Amniotic stem cell (primary cell): ENCODE data around the gene KAT6B.

Experiments
- DNase-seq: peaks from one replicate; lab custom pipeline; 2025; lab: John Stamatoyannopoulos, UW

Gene KAT6B

DNA sequence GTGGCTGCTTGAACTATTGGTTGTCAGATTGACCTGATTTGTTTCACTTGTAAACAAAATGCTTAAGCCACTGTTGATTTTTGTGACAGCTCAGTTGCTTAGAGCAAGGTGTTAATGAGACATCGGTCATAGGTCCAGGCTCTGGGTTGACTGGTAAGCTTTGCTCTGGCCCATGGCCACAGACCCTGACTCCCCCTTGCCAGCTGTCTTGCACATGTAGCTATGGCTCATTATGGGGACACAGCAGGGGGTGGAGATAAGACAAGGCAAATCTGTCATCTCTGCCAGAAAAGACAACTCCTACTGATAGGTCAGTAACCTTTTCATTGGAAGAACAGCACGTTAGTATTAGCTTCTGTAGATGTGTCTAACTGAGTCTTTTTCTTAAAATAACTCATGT, 95.3 kb downstream of the KAT6B start:
- DNase-seq = no peak

DNA sequence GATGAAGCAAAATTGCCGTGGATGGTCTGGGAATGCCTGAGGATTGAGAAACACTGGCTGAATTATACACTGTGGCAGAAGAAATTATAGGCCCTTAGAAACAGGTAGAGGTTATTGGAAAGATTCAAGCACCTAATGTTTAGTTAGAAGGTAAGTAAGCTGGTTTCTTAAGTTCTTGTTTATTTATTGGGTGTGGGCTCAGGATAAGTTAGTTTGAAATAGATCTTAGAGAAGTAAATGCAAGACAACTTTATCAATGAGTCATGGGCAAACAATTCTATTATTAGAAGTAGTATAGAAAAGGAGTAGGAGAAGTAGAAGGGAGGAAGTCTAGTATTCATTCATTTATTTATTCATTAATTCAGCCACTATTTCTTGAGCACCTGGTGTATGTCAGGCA, 96.5 kb downstream of the KAT6B start:
- no peak for DNase-seq

DNA sequence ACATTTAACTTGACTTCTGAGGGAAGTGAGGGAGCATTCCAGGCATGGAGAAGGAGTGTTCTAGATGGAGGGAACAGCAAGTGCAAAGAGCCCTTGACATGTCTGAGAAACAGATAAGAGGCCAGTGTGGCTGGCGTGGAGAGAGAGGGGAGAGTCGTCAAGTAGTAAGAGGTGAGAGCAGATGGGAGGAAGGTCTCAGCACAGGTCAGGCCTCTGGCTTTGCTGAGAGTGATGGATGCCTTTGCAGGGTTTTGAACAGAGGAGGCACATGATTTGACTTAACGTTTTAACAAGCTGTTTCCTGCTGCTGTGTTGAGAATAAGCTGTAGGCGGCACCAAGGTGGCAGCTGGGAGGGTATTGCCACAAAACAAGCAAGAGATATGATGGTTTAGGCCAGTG, 97.2 kb downstream of the KAT6B start:
- DNase-seq = no peak

DNA sequence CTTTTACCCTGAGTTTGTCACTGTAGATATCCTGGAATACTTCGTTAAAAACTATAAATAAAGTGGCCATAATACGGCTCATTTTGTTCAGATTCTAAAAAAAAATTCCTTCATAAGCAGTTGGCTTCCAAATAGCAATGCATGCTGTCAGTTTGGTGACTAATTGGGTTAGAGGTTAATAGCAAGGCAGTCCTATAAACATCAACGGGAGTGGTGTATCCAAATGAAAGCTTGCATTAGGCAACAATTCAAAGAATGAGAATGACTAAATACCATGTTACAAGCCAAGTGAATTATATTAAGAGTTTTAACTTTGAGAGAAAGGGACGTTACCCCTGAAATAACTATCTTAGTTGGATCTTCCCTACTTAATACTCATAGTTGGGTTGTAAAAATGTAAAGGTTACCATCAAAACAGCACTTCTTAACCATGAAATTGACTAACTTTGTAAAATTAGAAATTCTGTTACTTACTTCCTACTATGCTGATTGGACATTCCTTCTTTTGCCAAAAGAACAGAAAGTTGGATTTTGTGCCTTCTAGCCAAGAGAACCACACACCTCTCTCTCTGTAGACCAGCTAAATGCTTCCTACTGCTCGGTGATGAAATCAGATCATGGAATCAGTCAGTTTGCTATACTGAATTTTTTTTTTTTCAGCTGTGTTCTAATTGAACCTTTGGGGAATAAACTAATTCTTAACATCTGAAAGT, 98.0 kb downstream of the KAT6B start:
- peak; percentile 64 for DNase-seq

DNA sequence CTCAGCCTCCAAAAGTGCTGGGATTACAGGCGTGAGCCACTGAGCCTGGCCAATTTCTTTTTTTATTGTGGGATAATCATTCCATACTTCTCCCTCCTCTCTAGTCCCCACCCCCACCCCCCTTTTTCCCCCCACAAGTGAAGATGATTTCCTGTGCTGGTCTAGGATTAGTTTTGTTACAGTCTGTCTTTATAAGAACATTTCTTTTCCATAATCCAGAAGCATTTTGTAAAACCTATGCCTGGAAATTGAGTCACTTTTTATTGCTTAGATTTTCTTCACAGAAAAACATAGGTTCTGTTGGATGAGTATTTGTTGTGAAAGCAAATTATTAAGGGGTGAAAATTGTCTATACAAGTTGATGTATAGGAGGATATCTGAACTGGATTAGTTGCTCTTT, 98.9 kb downstream of the KAT6B start:
- DNase-seq = no peak

DNA sequence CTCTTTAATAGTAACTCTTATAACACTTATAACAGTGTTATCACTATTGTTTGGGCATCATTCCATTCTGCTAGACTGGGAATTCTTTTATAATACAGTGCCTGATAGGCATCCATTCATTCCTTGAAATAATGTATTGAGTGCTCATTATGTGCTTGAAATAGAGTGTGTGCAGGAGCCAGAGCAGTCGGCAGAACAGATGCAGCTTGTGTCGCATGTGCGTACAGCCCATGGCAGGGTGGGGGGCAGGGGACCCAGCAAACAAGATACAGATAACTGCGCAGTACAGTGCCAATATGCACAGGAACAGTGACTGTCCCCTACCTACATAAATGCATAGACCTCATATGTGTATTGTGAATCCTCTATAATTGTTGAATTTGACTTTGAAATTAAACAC, 99.3 kb downstream of the KAT6B start:
- no peak for DNase-seq

DNA sequence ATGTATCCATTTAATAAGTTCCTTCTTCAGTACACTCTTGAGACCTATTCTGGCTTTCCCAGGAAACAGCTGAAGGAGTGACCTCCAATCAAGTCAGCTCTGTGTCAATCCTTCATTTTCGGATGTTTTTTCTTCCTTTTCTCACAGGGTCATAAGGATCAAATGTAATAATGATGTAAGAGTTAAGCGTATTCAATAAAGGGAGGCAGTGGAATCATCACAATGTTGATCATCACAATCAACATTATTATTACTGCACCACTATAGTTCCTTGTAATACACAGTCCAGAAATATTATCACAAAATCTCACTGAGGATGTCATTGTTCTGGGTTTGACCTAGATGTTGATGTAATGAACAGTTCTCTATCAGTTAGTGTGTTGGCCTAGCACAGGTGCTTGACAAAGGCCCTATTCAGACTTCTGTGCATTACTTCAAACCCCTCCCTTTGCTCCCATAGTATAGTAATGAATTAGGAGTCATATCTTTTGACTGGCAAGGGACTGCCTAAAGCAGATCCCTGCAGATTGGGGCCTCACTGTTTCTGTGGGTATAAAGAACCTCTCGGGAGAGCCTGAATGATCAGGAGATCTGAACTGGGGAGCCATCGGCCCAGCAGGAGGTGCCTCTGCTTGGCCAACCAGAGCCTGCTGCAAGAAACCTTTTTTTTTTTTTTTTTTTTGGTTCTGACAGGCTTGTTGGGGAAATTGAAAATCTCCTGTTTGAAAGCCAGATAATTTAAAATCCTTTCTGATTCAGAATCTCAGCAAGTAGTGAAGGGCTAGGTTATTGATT, 100.6 kb downstream of the KAT6B start:
- DNase-seq = no peak

DNA sequence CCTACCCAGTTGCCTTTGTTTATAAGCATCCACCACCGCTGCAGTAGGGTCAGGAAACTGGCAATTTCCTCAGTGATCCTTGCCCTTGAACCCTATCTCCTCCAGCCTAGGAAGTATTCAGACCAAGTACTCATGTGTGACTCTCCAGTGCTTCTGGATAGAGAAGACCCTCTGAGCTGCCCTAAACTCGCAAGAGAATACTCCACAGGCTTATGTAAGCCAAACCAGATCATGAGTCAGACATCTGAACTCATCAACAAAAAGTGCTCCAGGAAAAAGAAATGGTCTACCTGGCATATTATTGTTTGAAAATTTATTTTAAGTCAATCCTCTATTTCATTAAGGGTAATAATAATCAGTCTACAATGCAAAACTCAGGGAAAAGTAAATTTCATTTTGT, 101.3 kb downstream of the KAT6B start:
- DNase-seq = no peak

DNA sequence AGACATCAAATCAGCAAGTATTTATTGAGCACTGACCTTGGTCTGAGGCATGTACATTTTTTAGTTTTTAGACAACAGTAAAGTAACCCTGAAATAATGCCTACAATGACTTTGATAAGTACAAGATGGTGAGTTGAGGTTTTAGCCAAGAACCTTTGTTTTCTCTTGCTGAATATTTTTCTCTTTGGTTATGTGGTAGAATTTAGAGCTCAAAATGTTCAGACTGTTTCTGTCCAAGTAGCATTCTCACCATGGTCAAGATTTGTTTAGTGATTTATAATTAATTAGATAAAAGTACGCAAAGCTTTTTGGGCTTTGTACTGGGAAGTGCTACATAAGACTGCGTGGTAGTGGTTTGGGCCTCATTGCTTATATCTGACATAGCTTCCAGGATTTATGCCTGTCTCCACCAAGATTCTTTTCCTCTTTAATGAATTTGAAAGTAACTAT, 102.4 kb downstream of the KAT6B start:
- no peak for DNase-seq

DNA sequence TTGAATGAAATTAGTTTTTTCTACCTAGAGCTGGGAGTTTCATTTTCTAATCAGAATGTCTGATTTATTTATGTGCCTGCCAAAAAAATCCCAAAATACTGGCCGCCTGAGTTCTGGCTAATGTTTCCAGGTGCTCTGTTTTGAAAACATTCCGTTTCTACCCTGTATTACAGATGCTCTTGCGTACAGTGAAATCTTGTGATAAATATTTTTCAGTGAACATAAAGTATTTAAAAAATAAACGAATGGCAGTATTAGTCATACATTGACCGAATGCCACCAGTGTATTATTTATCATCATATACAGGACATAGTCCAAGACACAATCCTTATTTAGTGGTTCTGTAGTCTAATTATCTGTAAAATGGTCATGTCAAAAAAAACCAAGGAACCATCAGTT, 102.8 kb downstream of the KAT6B start:
- no peak for DNase-seq

DNA sequence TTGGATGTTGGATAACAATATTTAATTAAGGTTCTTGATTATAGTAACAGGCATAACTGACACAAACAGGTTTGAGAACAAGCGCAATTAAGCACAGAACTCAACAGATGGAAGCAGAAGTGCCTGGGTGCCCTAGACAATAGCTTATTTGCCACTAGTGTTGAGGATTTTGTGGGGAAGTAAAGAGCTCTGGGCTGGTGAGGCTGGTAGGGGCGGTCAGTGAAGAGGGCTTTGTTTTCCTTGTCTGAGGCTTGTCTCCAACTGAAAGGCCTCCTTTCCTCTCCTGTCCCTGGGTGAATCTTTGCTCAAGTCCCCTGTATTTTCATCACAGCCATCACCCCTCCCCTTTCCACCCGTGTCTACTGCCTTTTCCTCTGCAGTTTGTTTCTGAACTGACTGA, 104.6 kb downstream of the KAT6B start:
- DNase-seq = no peak

DNA sequence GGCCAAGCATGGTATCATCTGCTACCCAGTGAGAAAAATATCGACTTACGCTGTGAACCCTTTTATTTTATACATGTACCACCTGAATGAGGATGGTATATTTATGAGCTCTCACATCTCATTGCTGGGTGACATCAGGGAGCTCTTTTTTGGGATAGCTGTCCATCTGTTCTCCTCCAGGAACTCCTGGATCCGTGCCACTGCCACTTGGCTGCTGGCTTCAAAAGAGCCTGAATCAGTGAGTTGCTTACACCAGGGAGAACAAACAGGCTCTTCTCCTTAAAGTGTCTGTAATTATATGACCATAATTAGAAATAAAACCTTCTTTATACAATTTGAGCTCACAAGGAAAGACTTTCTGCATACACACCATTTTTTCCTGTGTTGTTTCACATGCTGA, 106.2 kb downstream of the KAT6B start:
- no peak for DNase-seq

DNA sequence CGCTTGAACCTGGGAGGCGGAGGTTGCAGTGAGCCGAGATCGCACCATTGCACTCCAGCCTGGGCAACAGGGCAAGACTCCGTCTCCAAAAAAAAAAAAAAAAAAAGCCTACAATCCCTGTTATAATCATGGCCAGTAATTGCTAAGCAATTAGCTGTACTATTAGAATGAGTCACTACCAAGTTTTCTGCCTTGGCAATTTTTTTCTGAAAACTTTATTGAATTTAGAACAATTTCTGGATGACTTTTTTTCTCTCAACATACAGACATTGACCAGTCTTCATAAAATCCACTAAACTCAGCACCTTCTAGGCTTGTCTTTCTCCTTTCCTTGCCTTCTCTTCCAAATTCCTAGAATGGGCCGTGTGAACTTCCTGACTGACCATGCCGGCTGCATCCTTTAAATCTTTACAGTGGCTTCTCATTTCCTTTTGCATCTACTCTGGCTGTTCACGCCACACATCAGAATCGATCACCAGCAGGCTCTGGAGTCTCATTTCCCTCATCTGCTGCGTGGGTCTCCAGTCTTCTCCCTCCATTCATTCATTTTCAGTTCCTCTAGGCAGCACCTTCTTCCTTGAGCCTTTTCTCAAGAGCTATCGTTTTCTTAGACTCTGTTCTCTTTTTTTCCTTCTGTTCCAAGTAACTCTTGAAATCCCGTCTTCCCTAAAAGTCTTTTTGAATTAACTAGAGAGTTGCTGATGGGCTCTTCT, 107.9 kb downstream of the KAT6B start:
- DNase-seq = no peak

DNA sequence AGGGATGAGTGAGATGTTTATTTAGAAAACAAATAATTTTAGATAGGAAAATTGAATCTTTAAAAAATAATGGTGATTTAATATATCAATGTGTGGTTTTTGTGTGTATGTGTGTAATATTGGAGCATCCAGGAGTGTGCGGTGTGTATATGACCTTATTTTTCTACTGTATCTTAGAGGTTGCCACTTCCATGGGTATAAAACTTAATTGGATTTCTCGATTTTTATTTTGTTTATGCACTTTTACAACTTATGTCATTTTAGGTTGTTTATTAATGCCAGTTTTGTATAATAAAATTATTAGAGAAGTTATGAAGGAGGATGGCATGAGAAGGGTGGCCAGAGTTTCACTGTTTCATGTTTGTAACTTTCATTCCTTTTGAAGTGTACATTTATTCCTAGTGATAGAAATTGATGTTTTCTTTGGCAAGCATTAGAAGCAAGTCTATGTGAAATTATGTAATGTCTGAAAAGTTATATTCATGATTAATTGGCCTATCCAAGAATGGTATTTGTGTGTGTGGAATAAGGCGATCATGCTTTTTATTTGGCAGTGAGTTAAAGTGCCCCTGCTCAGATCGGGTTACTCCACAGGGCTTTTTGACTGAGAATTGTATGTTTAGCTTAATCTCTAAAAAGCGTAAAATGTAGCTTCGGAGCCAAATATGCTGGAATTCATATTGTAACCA, 110.3 kb downstream of the KAT6B start:
- DNase-seq = no peak

DNA sequence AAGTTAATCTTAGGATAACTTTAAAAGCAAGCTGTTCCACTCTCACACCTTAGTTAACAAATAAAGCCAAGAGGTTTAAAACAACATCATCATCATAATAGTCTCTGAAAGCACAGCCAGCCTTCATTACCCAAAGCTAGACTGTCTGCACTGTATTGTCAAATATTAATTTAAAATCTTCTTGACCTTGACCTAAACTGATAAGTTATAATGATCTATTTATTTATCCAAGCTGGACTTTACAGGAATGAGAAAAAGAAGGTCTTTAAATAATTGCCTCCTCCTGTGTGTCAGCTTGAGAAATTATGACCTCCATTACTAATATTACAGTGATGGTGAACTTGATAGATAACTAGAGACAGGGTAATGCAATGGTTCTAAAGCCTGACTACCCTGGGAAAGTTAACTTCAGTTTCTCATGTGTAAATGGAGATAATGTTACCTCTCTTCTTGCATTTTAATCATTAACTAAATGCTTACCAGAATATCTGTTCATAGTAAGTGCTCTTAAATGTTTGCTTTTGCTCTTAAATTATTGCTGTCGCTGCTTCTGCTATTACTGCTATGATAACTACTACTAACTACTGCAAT, 111.0 kb downstream of the KAT6B start:
- no peak for DNase-seq

DNA sequence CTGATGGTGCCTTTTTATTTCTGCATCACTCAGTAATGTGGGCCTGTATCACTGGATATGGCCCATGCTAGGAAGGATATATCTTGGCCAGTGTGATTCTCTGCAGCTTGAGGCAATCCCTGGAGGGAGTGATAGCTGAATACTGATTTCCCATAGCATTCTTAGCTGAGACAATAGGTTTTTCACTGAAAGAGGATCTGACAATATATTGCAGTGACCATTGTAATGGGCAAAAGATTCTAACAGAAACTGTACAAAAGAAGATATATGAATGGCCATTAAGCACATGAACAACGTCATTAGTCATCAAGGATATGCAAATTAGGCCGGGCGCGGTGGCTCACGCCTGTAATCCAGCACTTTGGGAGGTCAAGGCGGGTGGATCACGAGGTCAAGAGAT, 117.8 kb downstream of the KAT6B start:
- no peak for DNase-seq

DNA sequence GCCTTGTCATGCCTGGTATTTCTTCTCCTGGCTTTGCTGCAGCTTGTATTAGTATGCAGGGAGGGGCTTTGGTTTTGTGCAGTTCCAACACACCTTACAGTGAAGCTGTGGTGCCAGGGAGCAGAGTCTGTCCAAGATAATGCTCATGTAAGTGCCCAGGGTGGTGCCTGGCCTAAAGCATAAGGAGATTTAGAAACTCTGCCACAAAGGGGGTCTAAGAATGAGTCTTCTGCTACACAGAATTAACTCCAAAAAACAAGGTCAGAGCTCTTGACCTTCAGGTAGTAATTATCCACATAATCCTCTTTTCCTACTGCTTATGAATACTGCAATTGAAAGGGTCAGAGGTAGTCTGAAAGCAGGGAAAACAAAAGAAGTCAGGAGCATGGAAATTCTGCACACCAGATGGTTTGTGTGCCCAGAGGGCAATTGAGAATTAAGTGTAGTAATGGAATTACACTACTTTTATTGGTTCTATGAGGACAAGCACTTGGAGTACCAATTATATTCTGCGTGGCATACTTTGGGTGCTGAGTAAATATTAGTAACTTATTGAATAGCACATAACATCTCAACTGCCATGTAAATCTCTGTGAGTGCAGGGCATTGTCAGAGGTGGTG, 121.5 kb downstream of the KAT6B start:
- DNase-seq = no peak

DNA sequence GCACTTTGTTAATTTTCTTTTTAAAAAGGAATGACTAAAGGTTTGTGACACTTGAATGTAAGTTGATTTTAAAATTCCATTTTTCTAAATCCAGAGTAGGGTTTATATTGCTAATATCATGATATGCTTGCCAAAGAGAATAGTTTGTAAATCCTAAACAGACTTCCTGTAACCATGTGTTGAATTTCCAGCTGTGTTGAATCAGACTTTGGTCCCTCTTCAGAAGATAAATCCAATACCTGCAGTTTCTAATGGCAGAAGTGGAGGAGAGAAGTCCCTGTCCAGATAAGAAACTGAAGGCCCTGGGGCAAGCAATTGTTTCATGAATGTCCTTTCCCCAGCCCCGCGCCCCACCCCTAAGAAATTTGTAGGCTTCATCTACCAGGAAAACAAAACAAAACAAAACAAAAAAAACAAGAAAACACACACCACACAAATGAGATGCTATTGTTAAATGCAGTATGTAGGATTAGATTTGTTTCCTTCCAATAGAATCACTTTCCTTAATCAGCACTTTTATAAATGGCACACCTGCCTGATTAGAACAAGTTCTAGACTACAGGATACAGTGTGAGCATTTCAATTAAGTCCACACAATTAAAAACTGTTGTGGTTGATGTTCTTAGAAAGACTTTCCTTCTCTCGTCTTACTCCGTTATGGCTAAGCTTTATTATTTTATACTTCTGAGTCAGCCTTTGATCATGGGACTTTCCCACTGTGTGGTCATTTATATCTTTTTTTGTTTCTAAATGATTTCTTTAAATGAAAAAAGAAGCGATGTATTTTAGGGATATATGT, 122.8 kb downstream of the KAT6B start:
- no peak for DNase-seq

DNA sequence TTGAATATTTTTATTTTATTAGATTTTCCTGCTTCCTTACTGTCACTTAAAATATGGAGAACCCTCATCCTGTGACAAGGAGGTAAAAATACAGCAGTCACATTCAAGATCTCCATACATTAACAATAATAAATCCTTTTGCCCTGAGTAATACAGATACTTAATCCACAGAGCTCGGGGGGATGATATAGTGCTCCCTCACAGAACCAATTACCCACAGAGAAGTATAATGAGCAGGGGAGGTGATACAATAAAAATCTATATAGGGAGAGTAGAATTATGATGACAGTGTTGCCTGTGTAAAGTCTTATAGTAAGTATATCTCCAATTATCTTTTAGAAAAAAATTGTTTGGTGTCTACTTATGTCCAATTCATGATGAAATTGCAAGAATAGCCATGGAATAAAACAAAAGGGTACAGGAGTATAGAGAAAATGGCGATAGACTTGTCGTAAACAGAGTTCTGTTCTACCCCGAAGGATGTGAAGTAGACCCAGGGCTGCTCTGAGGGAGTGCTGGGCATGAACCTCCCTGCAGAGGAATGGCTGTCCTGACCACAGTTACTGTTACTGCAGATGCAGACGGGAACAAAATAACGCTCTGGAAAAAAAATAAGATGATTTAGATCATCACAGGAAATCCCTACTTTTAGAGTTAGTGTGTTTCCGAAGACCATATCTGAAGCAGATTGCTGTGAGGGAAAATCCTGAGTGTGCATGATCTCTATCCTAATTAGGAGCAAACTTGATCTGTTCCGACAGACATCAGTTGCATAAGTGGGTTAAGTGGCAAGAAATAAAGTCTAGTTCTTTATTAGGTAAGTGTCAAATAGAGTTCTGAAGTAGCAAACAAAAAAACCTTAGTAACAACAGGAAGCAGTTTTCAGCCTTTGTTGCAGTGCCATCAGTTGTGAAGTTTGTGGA, 123.7 kb downstream of the KAT6B start:
- DNase-seq = no peak

DNA sequence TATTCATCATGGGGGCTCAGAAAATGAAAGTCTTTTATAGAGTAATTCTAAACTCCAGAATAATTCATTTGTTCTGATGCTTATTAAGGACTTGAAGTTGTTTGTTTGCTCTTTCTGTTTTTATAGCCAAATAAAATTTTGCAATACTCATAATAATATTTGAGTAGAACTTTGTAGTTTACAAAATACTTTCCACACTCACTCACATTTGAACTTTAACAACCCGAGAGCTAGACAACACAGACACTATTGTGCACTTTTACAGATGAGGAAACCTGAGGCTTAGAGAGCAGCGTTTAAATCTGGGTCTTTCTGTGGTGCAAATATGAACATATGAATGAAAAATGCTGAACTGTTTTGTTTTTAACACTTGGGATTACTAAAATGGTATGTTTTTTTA, 126.8 kb downstream of the KAT6B start:
- DNase-seq = no peak
